Suprapubic skin (tissue), 4 donors: ENCODE measurements around the gene CISH. TPM values are rescaled to one million over a fixed set of nuclear protein-coding genes. Genes with fewer than 3 reads are reported as not detected.

Experiments used
- DNase-seq, 2 donors: peaks; one replicate each; pipeline ENCODE4 v3.0.0-alpha.2; 2019; ENCODE audit warnings: low spot score in 2 of 2
- H3K27ac ChIP-seq: fragments of 200-600 bp; sonication (generic); one replicate; pipeline ENCODE4 v1.5.1; 2019
- H3K27me3 ChIP-seq: fragments of 200-600 bp; sonication (generic); one replicate; pipeline ENCODE4 v1.5.1; 2019
- H3K36me3 ChIP-seq: fragments of 200-600 bp; sonication (generic); one replicate; pipeline ENCODE4 v1.5.1; 2019
- H3K4me1 ChIP-seq: fragments of 200-600 bp; sonication (generic); one replicate; pipeline ENCODE4 v1.5.1; 2019
- H3K4me3 ChIP-seq: fragments of 200-600 bp; sonication (generic); one replicate; pipeline ENCODE4 v1.5.1; 2019; ENCODE audit warnings: mild to moderate bottlenecking
- H3K9me3 ChIP-seq: fragments of 200-600 bp; sonication (generic); one replicate; pipeline ENCODE4 v1.5.1; 2019
- CTCF ChIP-seq, 2 donors: fragments of 200-600 bp in 1 of 2; fragments of 450-650 bp in 1 of 2; sonication (generic) in 1 of 2; IDR thresholded peaks; one replicate each; pipeline ENCODE4 v1.5.1; 2016 to 2019; ENCODE audit warnings: antibody characterized with exemption in 2 of 2, mild to moderate bottlenecking in 1 of 2, moderate library complexity in 1 of 2
- EP300 ChIP-seq: sonication (generic); formaldehyde crosslinking; IDR thresholded peaks from one replicate; pipeline ENCODE4 v1.6.1; 2017; ENCODE audit warnings: antibody characterized with exemption
- POLR2A ChIP-seq, 2 donors: fragments of 450-650 bp; IDR thresholded peaks; one replicate each; pipeline ENCODE4 v1.6.1; 2017; ENCODE audit warnings: antibody characterized with exemption in 2 of 2, mild to moderate bottlenecking in 2 of 2, moderate library complexity in 2 of 2
- POLR2AphosphoS5 ChIP-seq, 3 donors: sonication (generic); formaldehyde crosslinking; IDR thresholded peaks; one replicate each; pipeline ENCODE4 v1.6.1; 2017; ENCODE audit warnings: antibody characterized with exemption in 3 of 3
- WGBS: methylation state at CpG from one replicate; pipeline ENCODE4 v1.1.5; 2018; 5-methylcytosine and 5-hydroxymethylcytosine counted together
- total RNA-seq, 4 donors: library from RNA; depleted of rRNA; stranded (reverse); fragments of >200 nt; gene quantifications; one replicate each; pipeline ENCODE4 v1.1.0, GENCODE V29; 2016

Gene CISH
- total RNA-seq, 4 donors from 2014 or later: 12.8 to 20.5 (median 14.7) TPM

- Histone ChIP-seq H3K27me3 (no peaks in the 10 kb centered on the region), H3K36me3 (peaks cover 14% of the 10 kb centered on the region), H3K4me3 (no peak overlapping the region), H3K4me1 (peaks cover 52% of the 10 kb centered on the region), H3K9me3 (no peaks in the 10 kb centered on the region), H3K27ac (no peak overlapping the region)
- TF ChIP-seq CTCF (IDR thresholded peaks at IDR 0.05) (no peak), POLR2AphosphoS5 (IDR thresholded peaks at IDR 0.05) (no peak), POLR2A (IDR thresholded peaks at IDR 0.05) (no peak), EP300 (no peak)
- 94% methylated on average over 3 of the region's 4 CpGs for WGBS
- no peak for DNase-seq
Observed at GRCh38 chr3:50572801-50573371, 38.7 kb downstream of the CISH start.

DNA sequence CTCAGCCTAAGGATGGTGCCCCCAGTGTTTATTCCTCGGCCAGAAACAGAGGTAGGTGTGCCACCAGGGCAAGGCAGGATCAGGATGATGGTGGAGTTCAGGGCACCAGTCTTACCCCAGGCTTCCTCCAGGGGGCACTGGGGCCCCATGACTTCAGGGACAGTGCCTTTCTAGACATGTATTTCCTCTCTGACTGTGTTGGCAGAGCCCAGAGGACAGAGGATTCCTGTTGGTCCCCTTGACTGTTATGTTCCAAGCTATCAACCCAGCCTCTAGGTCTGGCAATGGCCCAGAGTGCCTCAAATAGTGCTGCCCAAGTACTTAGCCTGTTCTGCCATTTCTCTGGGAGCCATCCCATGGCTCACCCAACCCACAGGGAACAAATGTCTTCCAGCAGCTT lies 39.4 kb downstream of the CISH start:
- DNase-seq: peak in 1 of 2 donors; percentile 87
- Histone ChIP-seq H3K27ac (no peak overlapping the region), H3K9me3 (no peaks in the 10 kb centered on the region), H3K27me3 (no peaks in the 10 kb centered on the region), H3K36me3 (peaks cover 7% of the 10 kb centered on the region), H3K4me3 (no peak overlapping the region), H3K4me1 (peaks cover 59% of the 10 kb centered on the region)
- WGBS: 0% methylated on average over 1 of the region's 1 CpG
- peak; percentile 91 to 93 for TF ChIP-seq CTCF (IDR thresholded peaks at IDR 0.05)
- TF ChIP-seq POLR2AphosphoS5 (IDR thresholded peaks at IDR 0.05): no peak

DNA sequence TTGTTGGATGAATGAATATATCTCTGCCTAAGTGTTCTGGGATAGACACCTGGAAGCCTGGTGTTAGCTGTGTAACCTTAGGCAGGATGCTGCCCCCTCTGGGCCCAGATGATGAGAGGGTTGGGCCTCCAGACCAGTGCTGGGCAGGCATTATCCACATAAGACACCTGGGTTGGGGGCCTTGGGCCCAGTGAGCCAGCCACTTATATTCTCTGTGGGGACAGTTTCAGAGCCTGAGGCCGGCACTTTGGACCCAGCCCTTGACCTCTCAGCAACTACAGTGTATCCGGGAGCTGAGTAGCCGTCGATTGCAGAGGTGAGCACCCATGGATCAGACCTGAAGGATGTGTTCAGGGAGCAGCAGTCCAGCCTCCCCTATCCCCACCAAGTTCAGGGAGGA lies 40.1 kb downstream of the CISH start:
- Histone ChIP-seq H3K27ac (no peak overlapping the region), H3K36me3 (peaks cover 3% of the 10 kb centered on the region), H3K4me3 (no peak overlapping the region), H3K27me3 (no peaks in the 10 kb centered on the region), H3K9me3 (no peaks in the 10 kb centered on the region), H3K4me1 (peaks cover 65% of the 10 kb centered on the region)
- TF ChIP-seq CTCF (IDR thresholded peaks at IDR 0.05): no peak
- TF ChIP-seq EP300: no peak
- no peak for TF ChIP-seq POLR2AphosphoS5 (IDR thresholded peaks at IDR 0.05)
- TF ChIP-seq POLR2A (IDR thresholded peaks at IDR 0.05): no peak
- no peak for DNase-seq
- WGBS: 85% methylated on average over 2 of the region's 4 CpGs

GRCh38 chr3:50570508-50571279 lies 40.9 kb downstream of the CISH start:
- no peak overlapping the region for H3K4me3 ChIP-seq
- peaks cover 65% of the 10 kb centered on the region for H3K4me1 ChIP-seq
- DNase-seq: no peak

More at GRCh38 chr3:50570508-50571279, 40.9 kb downstream of the CISH start:
- no peak overlapping the region for H3K27ac ChIP-seq
- H3K9me3 ChIP-seq: no peaks in the 10 kb centered on the region
- TF ChIP-seq POLR2AphosphoS5 (IDR thresholded peaks at IDR 0.05) (no peak), CTCF (IDR thresholded peaks at IDR 0.05) (no peak), EP300 (no peak), POLR2A (IDR thresholded peaks at IDR 0.05) (no peak)
- WGBS: 77% methylated on average over 5 of the region's 5 CpGs
- H3K27me3 ChIP-seq: no peaks in the 10 kb centered on the region
- peaks cover 3% of the 10 kb centered on the region for H3K36me3 ChIP-seq
